ENCODE data around the gene IQSEC1.

Gene IQSEC1

DNA sequence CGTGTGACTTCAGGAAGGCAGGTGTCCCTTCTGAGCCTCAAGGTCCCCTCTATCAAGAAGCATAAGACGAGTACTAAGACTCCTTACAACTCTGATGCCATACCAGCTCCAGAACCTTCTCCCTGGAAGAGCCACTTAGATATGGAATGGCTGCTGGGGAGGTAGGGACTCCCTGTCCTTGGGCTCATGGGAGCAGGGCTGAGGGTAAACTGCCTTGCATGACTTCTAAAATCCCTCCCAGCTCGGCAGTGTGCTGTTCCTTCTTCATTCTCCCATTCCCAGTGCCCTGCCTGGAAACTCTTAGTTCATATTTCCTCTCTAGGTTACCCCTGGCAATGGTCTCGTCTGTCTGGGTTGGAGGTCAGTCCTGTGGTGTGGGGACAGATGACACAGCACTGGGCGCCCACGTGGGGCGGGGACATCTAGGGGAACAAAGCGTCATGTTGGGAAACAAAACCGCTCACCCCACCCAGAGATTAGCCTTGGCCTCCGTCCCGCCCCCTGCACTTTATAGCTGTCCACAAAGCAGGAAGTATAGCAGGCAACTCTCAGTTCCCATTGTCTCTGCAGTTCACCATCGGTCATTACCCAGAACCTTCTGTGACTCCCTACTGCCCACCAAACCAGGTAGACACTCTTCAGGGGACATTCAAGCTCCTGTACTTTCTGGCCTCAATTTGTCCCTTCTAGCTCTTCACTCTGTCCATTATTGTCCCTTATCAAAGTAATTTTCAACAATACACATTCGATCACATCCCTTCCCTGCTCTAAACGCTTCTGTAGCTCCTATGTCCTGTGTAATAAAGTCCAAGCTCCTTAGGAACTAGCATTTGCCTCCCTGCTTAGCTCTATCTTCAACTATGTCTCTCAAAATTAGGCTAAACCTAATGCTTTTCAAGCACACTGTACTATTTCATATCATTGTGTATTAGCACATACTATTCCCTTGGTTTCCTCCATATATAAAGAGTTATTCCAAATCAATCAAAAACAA, 73.8 kb downstream of the IQSEC1 start:
- no peak for DNase-seq (ENCODE audit: low spot score)

GRCh38 chr3:12998648-12999047, 74.6 kb downstream of the IQSEC1 start:
- DNase-seq (ENCODE audit: low spot score) = no peak

GRCh38 chr3:12997387-12997786, 75.8 kb downstream of the IQSEC1 start:
- DNase-seq (ENCODE audit: low spot score) = no peak

DNA sequence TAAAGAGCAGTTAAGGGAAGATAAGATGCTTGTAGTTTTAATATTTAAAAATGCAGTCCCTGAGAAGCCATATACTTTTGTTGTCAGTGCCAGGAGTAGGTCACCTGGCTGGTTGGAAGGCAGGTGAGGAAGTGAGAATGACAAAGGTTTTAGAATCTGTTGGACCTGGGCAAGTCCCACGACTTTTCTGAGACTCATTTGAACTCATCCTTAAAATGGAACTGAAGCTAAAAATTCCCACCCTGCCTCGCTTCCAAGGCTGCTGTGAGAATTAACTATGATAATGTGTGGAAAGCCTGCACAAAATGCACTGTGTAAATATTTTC, 77.1 kb downstream of the IQSEC1 start:
- DNase-seq (ENCODE audit: low spot score) = no peak

- DNase-seq (ENCODE audit: low spot score) = no peak
Observed at GRCh38 chr3:12995389-12996180, 77.6 kb downstream of the IQSEC1 start.

DNA sequence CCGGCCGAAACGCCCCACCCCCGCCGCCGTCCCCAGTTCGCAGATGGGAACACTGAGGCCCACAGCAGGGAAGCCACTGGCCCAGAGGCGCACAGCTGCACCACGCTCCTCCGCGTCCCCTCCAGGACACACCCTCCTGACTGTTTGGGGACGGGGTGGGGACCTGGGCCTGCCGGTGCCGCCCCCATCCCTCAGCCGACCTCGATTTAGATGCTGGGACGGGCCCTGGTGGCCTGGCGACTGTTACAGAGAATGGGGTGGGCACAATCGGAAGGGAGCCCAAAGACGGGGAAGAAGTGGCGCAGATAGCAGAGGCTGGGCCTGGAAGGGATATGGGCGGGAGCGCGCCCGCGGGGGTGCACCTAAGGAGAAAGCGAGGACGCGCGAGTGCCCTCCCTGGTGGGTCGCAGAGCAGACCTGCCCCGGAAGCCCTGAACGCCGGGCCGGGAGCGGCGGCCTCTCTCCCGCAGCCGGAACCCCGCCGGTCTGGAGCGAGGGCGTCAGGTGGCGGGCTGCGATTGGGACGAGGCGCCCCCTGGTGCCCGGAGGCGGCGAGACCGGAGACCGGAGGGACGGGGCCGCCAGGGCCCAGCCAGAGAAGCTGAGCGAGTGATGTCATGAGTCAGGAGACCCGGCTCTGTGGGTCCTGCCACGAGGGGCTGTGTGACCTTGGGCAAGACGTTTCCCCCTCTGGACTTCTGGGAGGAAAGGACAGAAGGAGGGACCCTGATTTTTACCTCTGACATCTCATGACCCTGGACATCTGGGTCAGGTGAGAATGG, 78.4 kb downstream of the IQSEC1 start:
- peak; percentile 85 for DNase-seq (ENCODE audit: low spot score)

DNA sequence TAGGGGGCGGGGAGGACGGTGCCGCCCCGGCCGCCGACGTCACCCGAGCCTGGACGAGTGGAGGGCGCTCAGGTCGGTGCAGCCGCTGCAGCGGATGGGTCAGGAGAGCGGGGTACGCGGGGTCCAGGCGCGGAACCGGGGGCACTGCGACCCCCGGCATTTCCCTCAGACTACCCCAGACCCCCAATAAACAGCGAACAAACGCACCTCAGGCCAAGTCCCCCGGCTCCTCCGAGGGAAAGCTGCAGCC, 78.9 kb downstream of the IQSEC1 start:
- peak; percentile 26 for DNase-seq (ENCODE audit: low spot score)

GRCh38 chr3:12993517-12994356, 79.5 kb downstream of the IQSEC1 start:
- DNase-seq (ENCODE audit: low spot score) = peak; percentile 29

- no peak for DNase-seq (ENCODE audit: low spot score)
Observed at GRCh38 chr3:12992629-12993516, 80.4 kb downstream of the IQSEC1 start.

- no peak for DNase-seq (ENCODE audit: low spot score)
Observed at GRCh38 chr3:12991861-12992281, 81.4 kb downstream of the IQSEC1 start.

GRCh38 chr3:12991481-12991837, 81.8 kb downstream of the IQSEC1 start:
- DNase-seq (ENCODE audit: low spot score) = no peak

- DNase-seq (ENCODE audit: low spot score) = peak; percentile 76
Observed at GRCh38 chr3:12990781-12991480, 82.3 kb downstream of the IQSEC1 start.

DNA sequence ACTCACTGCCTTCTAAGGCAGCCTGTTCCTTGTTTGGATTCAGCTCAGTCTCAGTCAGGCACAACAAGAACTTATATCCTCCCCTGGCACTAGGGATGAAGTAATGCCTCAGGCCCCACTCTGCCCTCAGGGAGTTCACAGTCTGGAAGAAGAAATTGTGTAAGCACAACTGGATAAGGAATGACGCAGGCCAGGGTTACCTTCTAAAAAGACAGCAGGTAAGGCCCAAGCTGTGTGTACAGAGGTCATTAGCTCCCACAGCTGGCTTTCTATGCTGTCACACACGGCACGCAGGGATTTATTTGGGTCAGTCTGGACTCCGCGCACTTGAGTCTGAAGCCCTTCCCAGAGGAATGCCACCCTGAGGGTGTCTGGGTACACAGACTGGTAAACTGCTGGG, 82.9 kb downstream of the IQSEC1 start:
- no peak for DNase-seq (ENCODE audit: low spot score)

- DNase-seq (ENCODE audit: low spot score) = no peak
Observed at GRCh38 chr3:12988728-12989454, 84.3 kb downstream of the IQSEC1 start.

DNA sequence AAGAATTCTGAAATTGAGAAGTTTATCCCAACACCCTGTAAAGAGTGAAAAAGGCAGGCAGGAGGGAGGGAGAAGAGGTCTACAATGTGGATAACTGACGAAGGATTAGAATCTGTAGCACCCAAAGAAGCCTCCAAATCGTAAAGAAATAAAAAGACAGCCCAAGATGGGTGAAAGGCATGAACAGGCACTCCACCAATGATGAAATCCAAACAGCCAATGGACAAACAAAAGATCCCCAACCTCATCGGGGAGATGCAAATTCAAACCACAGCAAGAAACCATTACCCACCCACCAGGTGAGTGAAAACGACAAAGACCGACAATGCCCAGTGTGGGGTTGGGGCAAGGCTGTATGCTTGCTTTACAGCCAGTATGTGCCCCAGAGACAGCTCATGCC, 85.6 kb downstream of the IQSEC1 start:
- no peak for DNase-seq (ENCODE audit: low spot score)

GRCh38 chr3:12986986-12987385, 86.2 kb downstream of the IQSEC1 start:
- DNase-seq (ENCODE audit: low spot score) = no peak

GRCh38 chr3:12986521-12986920, 86.7 kb downstream of the IQSEC1 start:
- DNase-seq (ENCODE audit: low spot score) = no peak

- no peak for DNase-seq (ENCODE audit: low spot score)
Observed at GRCh38 chr3:12986031-12986430, 87.2 kb downstream of the IQSEC1 start.

DNA sequence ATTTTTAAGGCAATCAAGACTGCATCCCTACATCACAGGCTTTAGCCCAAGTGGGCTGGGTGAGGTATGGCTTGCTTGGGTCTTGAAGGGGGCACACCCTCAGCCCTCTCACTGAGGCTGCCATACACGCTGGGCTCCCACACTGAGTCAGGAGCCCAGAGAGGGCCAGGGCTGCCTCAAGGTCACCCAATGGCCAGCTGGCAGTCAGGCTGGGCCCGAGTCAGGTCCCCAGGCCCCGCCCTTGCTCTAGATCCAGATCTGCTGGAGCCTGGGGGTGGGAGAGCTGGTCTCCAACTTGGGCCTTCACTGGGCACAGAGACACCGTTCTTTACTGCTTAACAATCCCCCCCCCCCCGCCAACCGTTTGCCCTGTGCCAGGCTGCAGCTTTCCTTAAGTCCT, 88.1 kb downstream of the IQSEC1 start:
- DNase-seq (ENCODE audit: low spot score) = no peak

Measured in RKO (cell line).